ENCODE measurements around the gene LCN12.

Gene LCN12

GRCh38 chr9:136946228-136947027, 5.6 kb upstream of the LCN12 start:
- H3K4me3 ChIP-seq (ENCODE audit: low read length), result no peak overlapping the region
- DNase-seq (ENCODE audit: low read depth), result no peak
- no peak for TF ChIP-seq CTCF (IDR thresholded peaks at IDR 0.05; ENCODE audit: insufficient read depth, low read depth, low read length, missing control alignments)

DNA sequence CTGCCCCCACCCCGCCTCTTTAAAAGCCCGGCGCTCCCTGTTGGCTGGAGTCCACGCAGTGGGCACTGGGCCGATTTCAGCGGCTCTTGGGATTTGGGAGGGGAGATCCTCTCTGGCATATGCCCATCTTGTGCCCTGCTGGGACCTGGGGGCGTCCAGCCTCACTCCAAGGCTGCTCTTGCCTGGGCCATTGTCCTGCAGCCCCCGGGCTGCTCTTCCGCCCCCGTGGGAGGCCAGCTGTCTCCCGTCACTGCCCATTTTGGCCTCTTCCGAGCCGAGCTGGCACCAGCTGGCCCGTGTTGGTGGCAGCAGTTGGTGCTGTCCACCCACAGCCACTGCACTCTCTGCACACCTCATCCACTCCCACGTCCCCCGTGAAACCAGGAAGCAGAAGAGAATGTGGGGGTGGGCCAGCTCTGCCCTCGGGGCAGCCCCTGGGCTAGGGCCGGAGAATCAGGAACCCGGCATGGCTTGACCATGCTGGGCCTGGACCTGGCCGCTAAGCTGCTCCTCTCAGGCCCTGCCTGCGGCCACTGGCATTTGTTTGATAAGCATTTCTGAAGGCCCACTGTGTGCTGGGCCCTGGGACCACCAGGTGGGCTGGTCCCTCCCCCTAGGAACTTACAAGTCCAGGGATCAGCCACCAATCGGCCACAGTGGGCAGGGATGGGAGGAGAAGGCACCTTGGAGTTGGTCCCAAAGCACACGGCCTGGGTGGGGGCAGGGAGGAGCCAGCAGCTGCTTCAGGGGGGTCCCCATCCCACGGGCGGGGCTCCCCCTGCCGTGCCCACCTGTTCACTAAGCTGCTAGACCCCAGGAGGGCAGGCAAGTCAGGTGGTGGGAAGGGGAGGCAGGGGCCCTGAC, 4.8 kb upstream of the LCN12 start:
- no peak for DNase-seq (ENCODE audit: low read depth)
- no peak for TF ChIP-seq CTCF (IDR thresholded peaks at IDR 0.05; ENCODE audit: insufficient read depth, low read depth, low read length, missing control alignments)
- H3K4me3 ChIP-seq (ENCODE audit: low read length), result no peak overlapping the region

DNA sequence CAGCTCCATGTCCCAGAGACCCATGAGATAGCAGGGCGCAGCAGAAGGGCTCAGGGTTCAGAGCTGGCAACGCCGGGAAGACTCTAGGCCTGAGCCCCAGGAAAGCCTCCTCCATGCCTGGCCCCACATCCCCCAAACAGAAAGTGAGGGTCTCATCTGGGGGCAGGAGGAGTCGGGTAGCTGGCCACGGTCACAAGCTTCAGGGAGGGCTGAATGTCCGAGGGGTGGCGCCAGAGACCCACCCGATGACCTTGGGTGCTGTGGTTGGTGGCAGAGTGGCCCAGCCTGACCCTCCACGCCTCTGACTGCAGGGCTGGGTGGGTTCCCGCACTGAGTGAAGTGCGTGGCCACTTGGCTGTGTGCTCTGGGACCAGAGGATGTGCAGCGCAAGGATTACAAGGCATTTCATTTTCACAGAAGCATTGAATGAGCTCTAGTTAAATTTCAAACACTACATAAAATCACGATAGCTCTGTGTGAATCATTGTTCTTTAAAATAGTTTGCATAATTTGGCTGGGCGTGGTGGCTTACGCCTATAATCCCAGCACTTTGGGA, 4.0 kb upstream of the LCN12 start:
- DNase-seq (ENCODE audit: low read depth), result peak; percentile 51
- H3K4me3 ChIP-seq (ENCODE audit: low read length), result no peak overlapping the region
- TF ChIP-seq CTCF (IDR thresholded peaks at IDR 0.05; ENCODE audit: insufficient read depth, low read depth, low read length, missing control alignments), result peak; percentile 33

DNA sequence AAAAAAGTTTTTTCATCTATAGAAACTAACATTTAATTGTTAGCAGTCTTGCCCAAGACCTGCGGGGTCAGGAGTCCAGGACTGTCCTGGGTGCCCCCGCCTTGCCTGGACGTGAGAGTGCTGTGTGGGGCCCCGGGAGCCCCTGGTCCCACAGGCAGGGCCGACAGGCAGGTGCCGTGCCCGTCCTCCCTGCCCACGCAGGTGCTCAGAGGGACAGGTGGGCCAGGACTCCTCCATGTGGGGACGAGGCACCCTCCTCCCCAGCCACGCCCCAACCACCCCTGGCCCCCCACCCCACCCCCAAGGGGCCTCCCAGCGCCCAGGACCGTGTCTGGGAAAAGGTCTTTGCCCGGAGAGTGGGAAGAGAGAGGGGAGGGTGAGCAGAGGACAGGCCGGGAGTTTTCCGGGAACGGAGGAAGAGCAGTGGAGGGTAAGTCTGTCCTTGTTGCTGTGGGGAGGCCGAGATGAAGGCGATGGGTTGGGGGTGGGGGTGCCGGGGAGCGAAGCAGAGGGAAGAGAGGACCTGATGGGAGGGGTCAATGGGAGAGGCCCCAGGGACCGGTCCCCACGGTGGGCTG, 2.7 kb upstream of the LCN12 start:
- TF ChIP-seq CTCF (IDR thresholded peaks at IDR 0.05; ENCODE audit: insufficient read depth, low read depth, low read length, missing control alignments), result no peak
- no peak for DNase-seq (ENCODE audit: low read depth)
- peak overlapping the region; percentile 70 for H3K4me3 ChIP-seq (ENCODE audit: low read length)

- DNase-seq (ENCODE audit: low read depth), result peak; percentile 93
- peak; percentile 9 for TF ChIP-seq CTCF (IDR thresholded peaks at IDR 0.05; ENCODE audit: insufficient read depth, low read depth, low read length, missing control alignments)
- H3K4me3 ChIP-seq (ENCODE audit: low read length), result peak overlapping the region; percentile 70
These were observed 2.0 kb upstream of the LCN12 start for GRCh38 chr9:136949817-136950655.

DNA sequence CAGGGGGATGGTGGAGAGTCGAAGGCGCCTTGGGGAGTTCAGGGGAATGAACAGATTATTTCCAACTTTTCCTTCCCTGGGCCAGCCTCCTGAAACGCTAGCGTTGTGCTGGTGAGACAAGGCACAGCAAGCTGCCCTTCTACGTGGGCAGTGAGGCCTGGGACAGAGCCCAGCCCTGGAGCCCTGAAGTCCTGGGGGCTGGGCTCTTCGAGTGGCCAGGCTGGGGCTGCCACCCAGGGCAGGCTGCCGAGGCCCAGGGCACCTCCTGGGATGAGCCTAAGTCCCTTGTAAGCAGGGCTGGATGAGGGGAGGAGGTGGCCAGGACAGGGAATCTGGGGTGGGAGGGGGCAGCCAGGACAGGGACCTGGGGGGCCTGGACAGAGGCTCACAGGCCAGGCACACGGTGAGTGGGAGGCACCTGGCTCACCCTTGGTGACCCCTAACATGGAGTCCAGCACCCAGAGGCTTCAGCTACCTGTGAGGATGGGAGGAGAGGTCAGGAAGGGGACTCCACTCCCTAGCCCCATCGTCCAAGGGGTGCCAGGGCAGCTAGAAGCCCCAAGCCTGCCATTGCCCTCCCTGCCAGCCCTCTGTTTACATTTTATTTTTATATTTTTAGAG, 1.3 kb upstream of the LCN12 start:
- DNase-seq (ENCODE audit: low read depth), result no peak
- no peak for TF ChIP-seq CTCF (IDR thresholded peaks at IDR 0.05; ENCODE audit: insufficient read depth, low read depth, low read length, missing control alignments)
- peak overlapping the region; percentile 70 for H3K4me3 ChIP-seq (ENCODE audit: low read length)

Measured in epithelial cell of esophagus (primary cell).